Stimulated activated naive B cell treated with anti-CD40 and anti-IgM and Interleukin-4, amounts not matched to agents 10 μg/mL and 1 μg/mL and 100 μg/mL, for 72 hours (primary cell): ENCODE measurements around the gene SF3A2.

Source experiments
- ATAC-seq, 2 donors: fragments of 150-1000 bp; cut with Tn5 transposase; replicated peaks; 2 replicates each; pipeline ENCODE4 v1.10.0; 2021; ENCODE audit warnings: moderate library complexity in 1 of 2
- DNase-seq: peaks from one replicate; pipeline ENCODE4 v3.0.0; 2021
- H3K27ac Mint-ChIP-seq: one replicate; pipeline ENCODE4 v1.8.0; 2022; ENCODE audit warnings: mild to moderate bottlenecking, mixed read lengths
- H3K27me3 Mint-ChIP-seq, 2 donors: one replicate each; pipeline ENCODE4 v1.8.0; 2022; ENCODE audit warnings: mixed read lengths in 2 of 2
- H3K36me3 Mint-ChIP-seq, 2 donors: one replicate each; pipeline ENCODE4 v1.8.0; 2022; ENCODE audit warnings: mixed read lengths in 2 of 2, mild to moderate bottlenecking in 1 of 2
- H3K4me1 Mint-ChIP-seq, 2 donors: one replicate each; pipeline ENCODE4 v1.8.0; 2022; ENCODE audit warnings: mixed read lengths in 2 of 2, mild to moderate bottlenecking in 1 of 2
- H3K4me3 Mint-ChIP-seq, 2 donors: one replicate each; pipeline ENCODE4 v1.8.0; 2022; ENCODE audit warnings: mild to moderate bottlenecking in 2 of 2, mixed read lengths in 2 of 2, moderate library complexity in 1 of 2
- H3K9me3 Mint-ChIP-seq, 2 donors: one replicate each; pipeline ENCODE4 v1.8.0; 2022; ENCODE audit warnings: mixed read lengths in 2 of 2, mild to moderate bottlenecking in 1 of 2

Gene SF3A2

DNA sequence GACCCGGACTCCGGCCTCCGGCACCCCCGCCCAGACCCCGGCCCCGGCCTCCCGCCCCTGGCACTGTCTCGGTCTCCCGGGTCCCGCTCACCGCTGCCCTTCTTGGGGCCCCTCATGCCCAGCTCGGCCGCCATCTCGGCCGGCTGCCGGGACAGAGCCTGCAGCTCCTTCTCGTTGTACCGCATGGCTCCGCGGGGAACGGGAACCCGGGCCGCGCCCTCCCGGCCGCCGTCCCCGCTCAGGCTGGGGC, 635 bp upstream of the SF3A2 start:
- Mint-ChIP-seq H3K4me1 (peaks cover 53 to 84% of the 10 kb centered on the region in 2 donors), H3K9me3 (no peaks in the 10 kb centered on the region), H3K27me3 (no peaks in the 10 kb centered on the region), H3K4me3 (peak overlapping the region; percentile 93 to 98), H3K27ac (peak overlapping the region; percentile 99), H3K36me3 (peaks cover 60 to 64% of the 10 kb centered on the region in 2 donors)
- ATAC-seq (peak in 1 of 2 donors; percentile 80), DNase-seq (no peak)

GRCh38 chr19:2237051-2237868, 636 bp downstream of the SF3A2 start:
- Mint-ChIP-seq H3K27me3 (no peaks in the 10 kb centered on the region), H3K36me3 (peaks cover 55 to 58% of the 10 kb centered on the region in 2 donors), H3K9me3 (no peaks in the 10 kb centered on the region), H3K27ac (peak overlapping the region; percentile 99), H3K4me1 (peaks cover 56 to 90% of the 10 kb centered on the region in 2 donors), H3K4me3 (peak overlapping the region; percentile 93 to 98)
- ATAC-seq = no peak
- no peak for DNase-seq

GRCh38 chr19:2237869-2238153, 1.2 kb downstream of the SF3A2 start:
- peak overlapping the region; percentile 93 to 98 for H3K4me3 Mint-ChIP-seq
- H3K9me3 Mint-ChIP-seq = no peaks in the 10 kb centered on the region
- H3K36me3 Mint-ChIP-seq = peaks cover 57 to 61% of the 10 kb centered on the region in 2 donors
- ATAC-seq (no peak), DNase-seq (no peak)
- no peaks in the 10 kb centered on the region for H3K27me3 Mint-ChIP-seq
- peak overlapping the region; percentile 99 for H3K27ac Mint-ChIP-seq
- peaks cover 58 to 90% of the 10 kb centered on the region in 2 donors for H3K4me1 Mint-ChIP-seq

DNA sequence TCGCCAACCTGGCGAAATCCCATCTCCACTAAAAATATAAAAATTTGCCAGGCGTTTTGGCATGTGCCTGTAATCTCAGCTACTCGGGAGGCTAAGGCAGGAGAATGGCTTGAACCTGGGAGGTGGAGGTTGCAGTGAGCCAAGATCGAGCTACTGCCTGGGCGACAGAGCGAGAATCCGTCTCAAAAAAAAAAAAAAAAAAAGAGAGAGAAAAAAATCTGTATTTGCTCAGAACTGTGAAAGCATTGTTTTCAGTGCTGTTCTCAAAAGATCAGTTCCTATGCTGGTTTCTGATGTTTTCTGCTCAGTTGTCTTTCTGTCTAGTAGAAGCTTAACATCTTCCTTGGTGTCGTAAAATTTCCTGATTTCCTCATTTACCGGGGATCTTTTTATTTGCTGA, 2.5 kb downstream of the SF3A2 start:
- H3K4me1 Mint-ChIP-seq = peaks cover 47 to 84% of the 10 kb centered on the region in 2 donors
- peak overlapping the region; percentile 74 for H3K27ac Mint-ChIP-seq
- no peaks in the 10 kb centered on the region for H3K9me3 Mint-ChIP-seq
- DNase-seq (no peak), ATAC-seq (no peak)
- H3K36me3 Mint-ChIP-seq = peaks cover 51 to 61% of the 10 kb centered on the region in 2 donors
- no peaks in the 10 kb centered on the region for H3K27me3 Mint-ChIP-seq
- H3K4me3 Mint-ChIP-seq = peak overlapping the region; percentile 93 to 98

DNA sequence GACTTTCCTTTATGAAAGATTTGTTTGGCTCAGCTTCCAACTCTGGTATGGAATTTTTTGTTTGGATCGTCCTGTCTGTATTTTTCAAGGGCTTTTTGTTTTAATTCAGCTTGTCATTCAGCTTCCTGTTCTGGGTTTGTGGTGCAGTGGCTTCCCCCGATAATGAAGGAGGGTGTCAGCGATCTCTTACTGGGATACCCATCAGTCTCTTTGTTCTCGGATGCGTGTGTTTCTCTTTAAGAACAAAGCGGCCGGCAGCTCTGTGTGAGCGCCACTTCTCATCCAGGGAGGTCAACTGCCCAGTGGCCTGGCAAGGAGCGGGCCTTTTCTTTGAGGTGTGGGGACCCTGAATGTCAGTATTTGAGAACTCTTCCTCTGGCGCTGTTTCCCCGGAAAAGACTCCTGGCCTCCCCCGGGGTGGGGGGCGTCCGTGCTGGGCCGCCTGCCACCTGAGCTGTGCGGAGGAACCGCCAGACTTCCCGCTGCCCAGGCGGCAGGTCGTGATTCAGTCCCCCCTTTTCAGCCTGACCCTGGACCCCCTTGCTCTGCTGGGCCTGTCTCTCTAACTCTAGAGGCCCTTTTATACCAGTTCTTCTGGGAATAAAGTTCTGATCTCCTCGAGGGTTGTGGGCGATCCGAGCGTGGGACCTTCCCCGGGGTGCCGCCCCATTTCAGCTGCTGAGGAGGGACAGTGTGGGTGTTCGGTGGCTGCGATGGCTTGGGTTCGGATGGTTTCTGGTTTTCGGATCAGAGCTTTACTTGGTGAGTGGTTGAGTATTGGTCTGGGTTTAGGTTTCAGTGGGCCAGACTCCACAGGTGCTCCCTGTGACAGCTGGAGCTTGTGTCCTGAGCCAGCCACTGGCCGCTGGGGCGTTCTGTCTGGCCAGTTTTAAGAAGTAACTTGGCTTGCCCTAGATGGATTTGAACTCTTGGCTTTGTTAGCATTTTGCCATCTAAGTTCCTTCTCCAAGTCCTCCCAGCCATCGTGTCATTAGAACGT, 3.4 kb downstream of the SF3A2 start:
- no peaks in the 10 kb centered on the region for H3K9me3 Mint-ChIP-seq

GRCh38 chr19:2240881-2241760, 4.5 kb downstream of the SF3A2 start:
- Mint-ChIP-seq H3K27ac (peak overlapping the region; percentile 37), H3K4me3 (peak overlapping the region in 1 of 2 donors; percentile 93), H3K4me1 (peaks cover 41 to 70% of the 10 kb centered on the region in 2 donors), H3K9me3 (no peaks in the 10 kb centered on the region), H3K27me3 (no peaks in the 10 kb centered on the region), H3K36me3 (peaks cover 58 to 70% of the 10 kb centered on the region in 2 donors)
- ATAC-seq = no peak
- DNase-seq = no peak

More for the DNA sequence above, 3.4 kb downstream of the SF3A2 start:
- no peak for ATAC-seq
- Mint-ChIP-seq H3K27me3 (no peaks in the 10 kb centered on the region), H3K4me1 (peaks cover 43 to 75% of the 10 kb centered on the region in 2 donors), H3K4me3 (peak overlapping the region; percentile 83 to 93), H3K36me3 (peaks cover 54 to 65% of the 10 kb centered on the region in 2 donors), H3K27ac (peak overlapping the region; percentile 74)
- DNase-seq = no peak

DNA sequence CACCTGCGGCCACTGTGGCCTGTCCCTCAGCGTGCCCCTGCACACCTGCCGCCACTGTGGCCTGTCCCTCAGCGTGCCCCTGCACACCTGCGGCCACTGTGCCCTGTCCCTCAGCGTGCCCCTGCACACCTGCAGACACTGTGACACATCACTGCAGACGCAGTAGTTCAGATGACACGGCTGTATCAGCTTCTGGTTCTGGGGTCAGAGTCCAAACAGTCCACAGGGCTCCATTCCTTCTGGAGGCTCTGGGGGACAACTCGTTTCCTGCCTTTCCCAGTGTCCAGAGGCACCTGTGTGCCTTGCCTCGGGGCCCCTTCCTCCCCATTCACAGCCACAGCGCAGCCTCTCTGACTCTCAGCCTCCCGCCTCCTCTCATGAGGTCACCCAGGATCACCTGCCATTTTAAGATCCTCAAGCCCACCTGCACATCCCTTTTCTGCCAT, 5.5 kb downstream of the SF3A2 start:
- Mint-ChIP-seq H3K27me3 (no peaks in the 10 kb centered on the region), H3K9me3 (no peaks in the 10 kb centered on the region), H3K4me1 (peaks cover 34 to 63% of the 10 kb centered on the region in 2 donors), H3K36me3 (peaks cover 52 to 71% of the 10 kb centered on the region in 2 donors), H3K4me3 (peak overlapping the region in 1 of 2 donors; percentile 43), H3K27ac (peak overlapping the region; percentile 59)
- ATAC-seq = no peak
- DNase-seq = no peak

DNA sequence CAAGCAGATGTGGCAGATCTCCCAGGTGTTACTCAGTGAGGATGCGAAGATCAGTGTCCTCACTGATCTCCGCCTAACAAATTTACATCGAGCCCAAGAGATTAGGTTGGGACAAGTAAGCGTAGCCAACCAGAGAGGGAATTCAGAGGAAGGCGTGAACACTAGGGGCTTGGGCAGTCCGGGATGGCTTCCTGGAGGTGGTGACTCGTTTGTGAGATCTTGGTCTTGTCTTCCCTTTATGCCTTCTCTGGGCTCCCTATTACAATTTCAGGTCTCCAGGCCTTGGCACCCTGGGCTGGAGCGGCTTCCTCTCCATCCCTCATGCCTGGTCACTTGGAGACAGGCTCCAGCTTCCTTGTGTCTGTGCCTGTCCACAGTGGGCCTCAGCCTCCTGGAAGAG, 6.2 kb downstream of the SF3A2 start:
- no peak for ATAC-seq
- H3K27me3 Mint-ChIP-seq = no peaks in the 10 kb centered on the region
- DNase-seq = no peak
- no peaks in the 10 kb centered on the region for H3K9me3 Mint-ChIP-seq
- no peak overlapping the region for H3K4me3 Mint-ChIP-seq
- H3K36me3 Mint-ChIP-seq = peaks cover 51 to 67% of the 10 kb centered on the region in 2 donors
- H3K27ac Mint-ChIP-seq = no peak overlapping the region
- peaks cover 31 to 57% of the 10 kb centered on the region in 2 donors for H3K4me1 Mint-ChIP-seq

GRCh38 chr19:2243274-2244124, 6.9 kb downstream of the SF3A2 start:
- peaks cover 26 to 50% of the 10 kb centered on the region in 2 donors for H3K4me1 Mint-ChIP-seq
- peaks cover 47 to 63% of the 10 kb centered on the region in 2 donors for H3K36me3 Mint-ChIP-seq
- ATAC-seq = no peak

DNA sequence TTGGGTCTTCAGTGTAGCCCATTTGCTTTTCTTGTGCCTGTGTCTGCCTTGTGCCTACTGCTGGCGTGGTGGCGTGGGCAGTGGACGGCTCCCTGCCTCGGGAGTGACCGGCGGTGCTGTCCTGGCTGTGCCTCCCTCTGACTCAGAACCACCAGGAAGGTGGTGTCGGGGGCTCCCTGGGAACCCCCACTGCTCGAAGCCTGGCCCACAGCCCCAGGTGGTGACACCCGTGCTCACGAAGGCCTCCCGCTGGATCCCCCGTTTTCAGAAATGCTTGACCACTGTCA, 7.4 kb downstream of the SF3A2 start:
- H3K27me3 Mint-ChIP-seq = no peaks in the 10 kb centered on the region
- no peak overlapping the region for H3K27ac Mint-ChIP-seq
- DNase-seq (no peak), ATAC-seq (no peak)
- H3K4me3 Mint-ChIP-seq = no peak overlapping the region
- peaks cover 22 to 45% of the 10 kb centered on the region in 2 donors for H3K4me1 Mint-ChIP-seq
- no peaks in the 10 kb centered on the region for H3K9me3 Mint-ChIP-seq
- peaks cover 47 to 64% of the 10 kb centered on the region in 2 donors for H3K36me3 Mint-ChIP-seq

More at GRCh38 chr19:2243274-2244124, 6.9 kb downstream of the SF3A2 start:
- H3K27ac Mint-ChIP-seq = peak overlapping the region; percentile 31
- DNase-seq = no peak
- H3K27me3 Mint-ChIP-seq = no peaks in the 10 kb centered on the region
- no peaks in the 10 kb centered on the region for H3K9me3 Mint-ChIP-seq
- no peak overlapping the region for H3K4me3 Mint-ChIP-seq

DNA sequence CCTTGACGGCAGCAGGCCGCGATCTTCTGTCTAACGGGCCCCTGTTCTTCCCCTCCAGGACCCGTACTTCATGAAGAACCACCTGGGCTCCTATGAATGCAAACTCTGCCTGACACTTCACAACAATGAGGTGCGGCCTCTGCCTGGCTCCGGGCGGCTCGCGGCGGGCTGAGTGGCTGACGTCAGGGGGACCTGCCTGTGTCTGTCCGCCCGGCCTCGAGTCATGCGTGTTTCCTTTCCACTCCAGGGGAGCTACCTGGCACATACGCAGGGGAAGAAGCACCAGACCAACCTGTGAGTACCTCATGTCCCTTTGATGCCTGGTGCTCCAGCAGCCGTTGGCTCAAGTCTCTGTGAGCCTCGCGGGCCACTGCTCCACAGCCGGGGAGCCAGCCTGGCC, 7.9 kb downstream of the SF3A2 start:
- H3K36me3 Mint-ChIP-seq = peaks cover 48 to 63% of the 10 kb centered on the region in 2 donors
- ATAC-seq (no peak), DNase-seq (no peak)
- peaks cover 20 to 41% of the 10 kb centered on the region in 2 donors for H3K4me1 Mint-ChIP-seq
- no peaks in the 10 kb centered on the region for H3K27me3 Mint-ChIP-seq
- no peak overlapping the region for H3K27ac Mint-ChIP-seq
- H3K9me3 Mint-ChIP-seq = no peaks in the 10 kb centered on the region
- no peak overlapping the region for H3K4me3 Mint-ChIP-seq

DNA sequence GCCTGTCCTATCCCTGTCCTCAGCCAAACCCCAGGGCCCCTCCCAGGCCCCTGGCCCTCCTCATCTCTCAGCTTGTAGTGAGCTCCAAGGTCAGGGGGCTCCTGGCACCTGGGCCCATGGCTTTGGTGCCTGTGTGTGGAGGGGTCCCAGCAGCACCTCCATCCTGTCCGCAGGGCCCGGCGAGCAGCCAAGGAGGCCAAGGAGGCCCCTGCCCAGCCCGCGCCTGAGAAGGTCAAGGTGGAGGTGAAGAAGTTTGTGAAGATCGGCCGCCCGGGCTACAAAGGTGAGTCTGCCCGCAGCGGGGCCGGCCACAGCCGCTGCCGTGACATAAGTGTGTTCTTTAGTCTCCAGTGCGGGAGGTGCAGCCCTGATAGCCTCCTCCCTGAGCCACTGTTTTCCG, 8.6 kb downstream of the SF3A2 start:
- H3K27me3 Mint-ChIP-seq = peaks cover 0 to 7% of the 10 kb centered on the region in 2 donors
- DNase-seq = no peak
- peaks cover 17 to 38% of the 10 kb centered on the region in 2 donors for H3K4me1 Mint-ChIP-seq
- no peaks in the 10 kb centered on the region for H3K9me3 Mint-ChIP-seq
- ATAC-seq = no peak
- peaks cover 48 to 57% of the 10 kb centered on the region in 2 donors for H3K36me3 Mint-ChIP-seq
- H3K27ac Mint-ChIP-seq = no peak overlapping the region
- no peak overlapping the region for H3K4me3 Mint-ChIP-seq

- no peaks in the 10 kb centered on the region for H3K9me3 Mint-ChIP-seq
- no peak overlapping the region for H3K4me3 Mint-ChIP-seq
- peaks cover 41 to 49% of the 10 kb centered on the region in 2 donors for H3K36me3 Mint-ChIP-seq
- H3K27me3 Mint-ChIP-seq = peaks cover 0 to 10% of the 10 kb centered on the region in 2 donors
- no peak overlapping the region for H3K27ac Mint-ChIP-seq
- no peak for DNase-seq
- peaks cover 8 to 33% of the 10 kb centered on the region in 2 donors for H3K4me1 Mint-ChIP-seq
- no peak for ATAC-seq
These were observed 9.5 kb downstream of the SF3A2 start for GRCh38 chr19:2246014-2246620.
